GM23248 (cell line): Measurements from ENCODE around the gene PGP. TPM values are rescaled to one million over a fixed set of nuclear protein-coding genes. Genes with fewer than 3 reads are reported as not detected.

ENCODE experiments used
- DNase-seq: peaks from one replicate; pipeline ENCODE4 v3.0.0-alpha.2; 2015
- H2AFZ ChIP-seq: fragments of 200-600 bp; sonication (generic); 2 replicates; pipeline ENCODE4 v1.6.1; 2016; ENCODE audit warnings: antibody characterized with exemption
- H3F3A ChIP-seq: fragments of 200-600 bp; sonication (generic); 2 replicates; pipeline ENCODE4 v1.6.1; 2016; ENCODE audit warnings: mild to moderate bottlenecking, antibody characterized with exemption, mixed run types; ENCODE audit not compliant: insufficient read depth
- H3K27ac ChIP-seq: fragments of 200-600 bp; sonication (generic); 2 replicates; pipeline ENCODE4 v1.5.1; 2016; ENCODE audit warnings: mild to moderate bottlenecking
- H3K27me3 ChIP-seq: fragments of 200-600 bp; sonication (generic); replicated peaks from 2 replicates; pipeline ENCODE4 v1.6.1; 2016; ENCODE audit warnings: mild to moderate bottlenecking; ENCODE audit not compliant: insufficient read depth
- H3K36me3 ChIP-seq: fragments of 200-600 bp; sonication (generic); 2 replicates; pipeline ENCODE4 v1.6.1; 2016; ENCODE audit warnings: low read depth, mild to moderate bottlenecking
- H3K4me1 ChIP-seq: fragments of 200-600 bp; sonication (generic); 2 replicates; pipeline ENCODE4 v1.6.1; 2016; ENCODE audit warnings: mild to moderate bottlenecking; ENCODE audit not compliant: insufficient read depth
- H3K4me2 ChIP-seq: fragments of 200-600 bp; sonication (generic); one replicate; pipeline ENCODE4 v1.6.1; 2016; ENCODE audit warnings: mild to moderate bottlenecking; ENCODE audit not compliant: unreplicated experiment
- H3K4me3 ChIP-seq: fragments of 200-600 bp; sonication (generic); 2 replicates; pipeline ENCODE4 v1.5.1; 2016; ENCODE audit warnings: mild to moderate bottlenecking
- H3K79me2 ChIP-seq: fragments of 200-600 bp; sonication (generic); 2 replicates; pipeline ENCODE4 v1.6.1; 2016; ENCODE audit warnings: mild to moderate bottlenecking; ENCODE audit not compliant: insufficient read depth
- H3K9ac ChIP-seq: fragments of 200-600 bp; sonication (generic); 2 replicates; pipeline ENCODE4 v1.6.1; 2016; ENCODE audit warnings: mild to moderate bottlenecking
- H3K9me2 ChIP-seq: fragments of 200-600 bp; sonication (generic); 2 replicates; pipeline ENCODE4 v1.6.1; 2016; ENCODE audit warnings: mixed run types, mild to moderate bottlenecking, moderate library complexity; ENCODE audit not compliant: insufficient read depth
- H3K9me3 ChIP-seq: fragments of 200-600 bp; sonication (generic); one replicate; pipeline ENCODE4 v1.6.1; 2017; ENCODE audit warnings: low read depth
- H4K20me1 ChIP-seq: fragments of 200-600 bp; sonication (generic); 2 replicates; pipeline ENCODE4 v1.6.0; 2016; ENCODE audit not compliant: insufficient read depth
- EZH2 ChIP-seq: fragments of 200-600 bp; sonication (generic); IDR thresholded peaks from 2 replicates; pipeline ENCODE4 v1.6.1; 2018; ENCODE audit warnings: antibody characterized with exemption, mild to moderate bottlenecking; ENCODE audit not compliant: insufficient read depth, poor library complexity, severe bottlenecking
- EZH2phosphoT487 ChIP-seq: fragments of 200-600 bp; sonication (generic); IDR thresholded peaks from 2 replicates; pipeline ENCODE4 v1.6.1; 2018; ENCODE audit warnings: antibody characterized with exemption, moderate library complexity, mild to moderate bottlenecking, low read depth; ENCODE audit not compliant: insufficient read depth
- WGBS, 2 experiments: methylation state at CpG; one replicate each; pipeline ENCODE4 v1.1.6; 2015 to 2017; ENCODE audit warnings: low lambda C conversion rate in 2 of 2, low coverage in 1 of 2; ENCODE audit errors: missing lambda C conversion rate in 2 of 2; 5-methylcytosine and 5-hydroxymethylcytosine counted together
- in situ Hi-C: fragments of 300-500 bp; cut with MboI; formaldehyde crosslinking; loops from 2 replicates; pipeline ENCODE4 v1.15.0; 2020
- polyA plus RNA-seq: library from polyadenylated mRNA; unstranded; fragments of >200 nt; fragmentation: Nextera tagmentation; extraction: Ambion mirVana; gene quantifications from 2 replicates; pipeline ENCODE4 v1.2.1, GENCODE V29; 2016
- total RNA-seq: library from RNA; depleted of rRNA; stranded (reverse); fragments of >200 nt; shearing (Covaris generic); gene quantifications from 2 replicates; pipeline ENCODE4 v1.2.3, GENCODE V29; 2014

Gene PGP
- total and polyA plus RNA-seq, 2 experiments from 2014 or later = 10.1 to 25.5 TPM

DNA sequence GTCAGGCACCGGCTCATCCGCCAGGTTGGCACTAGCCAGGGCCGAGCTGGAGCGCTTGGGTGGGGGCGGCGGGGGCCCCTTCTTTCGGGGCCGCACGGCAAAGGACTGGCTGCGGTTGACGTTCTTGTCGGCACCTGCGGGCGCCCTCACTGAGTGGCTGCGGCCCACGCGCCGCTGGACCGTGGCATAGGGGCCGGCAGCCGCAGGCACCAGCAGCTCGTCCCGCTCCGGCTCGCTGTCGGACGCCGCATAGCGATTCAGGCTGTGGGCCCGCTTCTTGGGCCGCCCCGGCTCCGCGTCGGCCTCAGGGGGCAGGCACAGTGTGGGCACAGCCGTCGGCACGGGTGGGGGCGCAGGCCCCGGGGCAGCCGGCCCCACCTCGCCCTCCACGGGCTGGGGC, 34.2 kb downstream of the PGP start:
- H3K27me3 ChIP-seq = no peaks in the 10 kb centered on the region
- DNase-seq = no peak
- H2AFZ ChIP-seq = no peak overlapping the region
- no peaks in the 10 kb centered on the region for H3K9me2 ChIP-seq
- WGBS, 2 experiments = 96 to 98% methylated on average over 27 to 43 of the region's 43 CpGs
- H3K9ac ChIP-seq = no peak overlapping the region
- no peak overlapping the region for H3K4me2 ChIP-seq
- H3K27ac ChIP-seq = no peak overlapping the region
- TF ChIP-seq EZH2 (no peak), EZH2phosphoT487 (no peak)
- H3K9me3 ChIP-seq = no peaks in the 10 kb centered on the region
- no peaks in the 10 kb centered on the region for H4K20me1 ChIP-seq
- no peaks in the 10 kb centered on the region for H3F3A ChIP-seq
- H3K4me1 ChIP-seq = no peaks in the 10 kb centered on the region
- in situ Hi-C loops = no loop called here
- no peaks in the 10 kb centered on the region for H3K79me2 ChIP-seq
- H3K4me3 ChIP-seq = no peak overlapping the region
- H3K36me3 ChIP-seq = no peaks in the 10 kb centered on the region; the same call in 1 of the 2 replicates

GRCh38 chr16:2179576-2179975, 35.1 kb downstream of the PGP start:
- Histone ChIP-seq H4K20me1 (no peaks in the 10 kb centered on the region), H3K9ac (no peak overlapping the region), H3K4me3 (no peak overlapping the region), H2AFZ (no peak overlapping the region), H3K79me2 (no peaks in the 10 kb centered on the region), H3K9me3 (no peaks in the 10 kb centered on the region), H3K9me2 (no peaks in the 10 kb centered on the region), H3K4me1 (no peaks in the 10 kb centered on the region), H3F3A (no peaks in the 10 kb centered on the region), H3K36me3 (no peaks in the 10 kb centered on the region; the same call in 1 of the 2 replicates), H3K4me2 (no peak overlapping the region), H3K27ac (no peak overlapping the region), H3K27me3 (no peaks in the 10 kb centered on the region)
- TF ChIP-seq EZH2 (no peak), EZH2phosphoT487 (no peak)
- in situ Hi-C loops = no loop called here
- WGBS, 2 experiments = 91 to 92% methylated on average over 26 to 28 of the region's 31 CpGs
- DNase-seq = no peak

- H2AFZ ChIP-seq = no peak overlapping the region
- H3K9ac ChIP-seq = no peak overlapping the region
- WGBS, 2 experiments = 36 to 59% methylated on average over 9 to 32 of the region's 50 CpGs
- H3K9me3 ChIP-seq = no peaks in the 10 kb centered on the region
- H3K9me2 ChIP-seq = no peaks in the 10 kb centered on the region
- no peaks in the 10 kb centered on the region for H3K4me1 ChIP-seq
- no peaks in the 10 kb centered on the region; the same call in 1 of the 2 replicates for H3K36me3 ChIP-seq
- H3K4me2 ChIP-seq = no peak overlapping the region
- no peaks in the 10 kb centered on the region for H3K79me2 ChIP-seq
- DNase-seq = no peak
- no peak overlapping the region for H3K4me3 ChIP-seq
- H3F3A ChIP-seq = no peaks in the 10 kb centered on the region
- no peaks in the 10 kb centered on the region for H4K20me1 ChIP-seq
- H3K27ac ChIP-seq = no peak overlapping the region
- in situ Hi-C loops = no loop called here
- TF ChIP-seq EZH2 (no peak), EZH2phosphoT487 (no peak)
- no peaks in the 10 kb centered on the region for H3K27me3 ChIP-seq
Measured at GRCh38 chr16:2179107-2179501, 35.5 kb downstream of the PGP start.

DNA sequence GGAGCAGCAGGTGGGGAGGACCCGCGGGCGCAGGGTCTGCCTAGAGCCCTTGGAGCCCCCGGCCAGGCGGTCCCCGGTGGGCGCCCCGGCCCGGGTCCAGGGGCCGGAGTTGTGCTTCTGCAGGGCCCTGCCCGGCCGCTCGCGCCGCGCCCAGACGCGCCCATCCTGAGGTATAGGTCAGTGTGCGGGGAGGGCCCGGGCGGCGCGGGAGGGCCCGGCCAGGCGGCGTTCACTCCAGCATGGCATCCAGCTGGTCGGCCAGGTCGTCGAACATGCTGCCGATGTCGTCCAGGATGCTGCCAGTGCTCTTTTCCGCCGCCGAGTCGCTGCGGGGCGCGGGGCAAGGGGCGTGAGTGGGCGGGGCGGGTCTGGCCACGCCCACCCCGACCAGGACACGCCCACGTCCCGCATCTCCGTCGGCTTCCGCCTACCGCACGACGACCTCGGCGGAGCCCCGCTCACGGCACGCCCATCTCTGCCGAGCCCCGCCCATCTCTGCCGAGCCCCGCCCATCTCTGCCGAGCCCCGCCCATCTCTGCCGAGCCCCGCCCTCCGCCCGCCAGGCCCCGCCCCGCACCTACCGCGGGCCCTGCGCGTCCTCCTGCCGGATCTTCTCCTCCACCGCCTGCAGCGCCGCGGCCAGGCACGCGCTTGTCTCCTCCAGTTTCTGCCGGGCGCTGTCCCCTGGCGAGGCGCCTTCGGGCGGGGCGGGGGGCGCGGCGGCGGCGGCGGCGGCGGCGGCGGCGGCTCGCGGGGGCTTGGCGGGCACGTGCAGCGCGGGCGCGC, 36.1 kb downstream of the PGP start:
- H4K20me1 ChIP-seq = no peaks in the 10 kb centered on the region
- WGBS, 2 experiments = 37 to 43% methylated on average over 35 to 106 of the region's 106 CpGs
- in situ Hi-C loops = no loop called here
- no peak overlapping the region for H3K27ac ChIP-seq
- H3K79me2 ChIP-seq = no peaks in the 10 kb centered on the region
- H3K4me2 ChIP-seq = no peak overlapping the region
- H3K27me3 ChIP-seq = no peaks in the 10 kb centered on the region
- H3K36me3 ChIP-seq = no peaks in the 10 kb centered on the region; the same call in 1 of the 2 replicates
- no peak overlapping the region for H3K4me3 ChIP-seq
- TF ChIP-seq EZH2 (no peak), EZH2phosphoT487 (no peak)
- no peak overlapping the region for H2AFZ ChIP-seq
- no peak overlapping the region for H3K9ac ChIP-seq
- no peaks in the 10 kb centered on the region for H3K9me3 ChIP-seq
- H3F3A ChIP-seq = no peaks in the 10 kb centered on the region
- no peaks in the 10 kb centered on the region for H3K4me1 ChIP-seq
- peak; percentile 55 for DNase-seq
- H3K9me2 ChIP-seq = no peaks in the 10 kb centered on the region
